CD4-positive, alpha-beta T cell treated with Interleukin-15 for 1 hour (primary cell): Measurements from ENCODE around the gene HDAC9.

Experiments
- DNase-seq: peaks from one replicate; pipeline ENCODE4 v3.0.0-alpha.2; 2020

HDAC9 gene

DNA sequence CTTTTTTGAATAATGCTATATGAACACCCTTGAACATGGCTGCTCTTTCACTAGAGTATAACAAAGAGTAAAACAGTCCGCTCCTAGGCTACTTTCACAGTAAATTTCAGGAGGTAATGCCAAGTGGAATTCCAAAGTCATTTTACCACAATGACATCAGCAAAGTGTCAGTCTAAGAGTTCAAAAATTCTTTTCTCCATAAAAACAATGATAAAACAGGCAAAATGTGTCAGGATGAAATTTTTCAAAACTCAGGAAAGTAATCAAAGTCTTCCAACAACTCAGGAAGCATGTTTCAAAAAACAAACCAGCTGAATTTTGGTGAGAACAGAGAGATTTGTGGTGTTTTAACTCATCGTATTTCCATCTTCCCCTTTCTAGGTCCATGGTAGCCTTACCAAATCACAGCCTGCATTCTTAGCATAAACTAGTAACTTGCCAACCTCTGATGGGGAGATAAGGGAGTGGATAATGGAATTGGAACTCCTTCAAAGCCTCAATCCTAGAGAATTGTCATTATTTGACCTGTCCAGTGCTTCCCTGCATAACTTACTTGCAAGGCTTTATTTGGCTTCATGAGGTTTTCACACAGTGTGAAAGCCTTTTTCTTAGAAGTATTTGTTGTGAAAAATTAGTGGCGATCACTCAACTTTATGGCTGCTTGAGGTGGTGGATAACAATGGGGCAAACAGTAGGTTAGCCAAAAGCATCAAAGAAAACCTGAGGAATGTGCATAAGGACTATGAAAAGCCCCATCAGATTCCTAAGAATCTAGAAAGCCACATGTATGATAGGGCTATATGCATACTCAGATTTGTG, 302.7 kb downstream of the HDAC9 start:
- no peak for DNase-seq

DNA sequence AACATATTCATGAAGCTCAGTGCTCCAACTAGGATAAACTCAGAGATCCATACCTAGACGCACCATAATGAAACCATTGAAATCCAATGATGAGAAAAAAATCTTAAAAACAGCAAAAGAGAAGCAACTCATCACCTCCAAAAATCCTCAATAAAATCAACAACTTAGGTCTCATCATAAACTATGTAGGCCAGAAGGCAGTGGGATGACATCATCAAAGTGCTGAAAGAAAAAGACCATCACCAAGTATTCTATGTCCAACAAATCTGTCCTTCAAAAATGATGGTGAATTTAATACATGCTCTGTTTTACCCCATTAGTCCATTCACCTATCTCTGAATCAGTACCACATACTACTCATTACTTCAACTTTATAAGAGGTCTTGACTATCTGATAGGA, 304.4 kb downstream of the HDAC9 start:
- DNase-seq, result no peak

DNA sequence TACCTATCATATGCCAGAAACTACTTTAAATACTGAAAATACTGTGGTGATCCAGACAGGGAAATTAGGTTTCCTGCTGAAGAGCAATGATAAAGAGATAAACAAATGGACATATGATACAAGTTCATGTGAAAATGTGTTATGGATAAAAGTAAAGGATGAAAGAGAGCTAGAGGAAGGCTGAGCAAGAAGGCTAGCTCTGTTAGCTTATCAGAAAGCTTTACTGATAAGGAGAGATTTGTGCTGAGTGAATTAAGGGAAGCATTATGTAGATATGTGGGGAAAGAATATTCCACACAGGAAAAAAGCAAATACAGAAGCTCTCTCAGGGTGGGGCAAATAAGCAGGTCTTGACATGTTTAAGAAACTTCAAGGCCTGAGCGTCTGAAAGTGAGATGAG, 308.4 kb downstream of the HDAC9 start:
- DNase-seq, result no peak

DNA sequence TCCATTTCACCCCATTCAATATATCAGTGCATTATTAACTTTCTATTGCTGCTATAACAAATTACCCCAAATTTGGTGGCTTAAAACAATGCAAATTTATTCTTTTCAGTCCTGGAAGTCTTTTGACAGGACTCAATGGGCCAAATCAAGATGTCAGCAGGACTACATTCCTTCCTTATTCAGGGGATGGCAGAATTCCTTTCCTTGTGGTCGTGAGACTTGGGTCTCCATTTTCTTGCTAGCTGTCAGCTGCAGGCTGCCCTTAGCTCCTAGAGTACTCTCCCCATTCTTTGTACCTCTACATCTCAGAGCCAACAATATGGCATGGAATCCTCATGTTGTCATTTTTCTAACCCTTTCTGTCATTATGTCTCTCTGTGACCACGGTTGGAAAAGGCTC, 310.6 kb downstream of the HDAC9 start:
- DNase-seq, result no peak

DNA sequence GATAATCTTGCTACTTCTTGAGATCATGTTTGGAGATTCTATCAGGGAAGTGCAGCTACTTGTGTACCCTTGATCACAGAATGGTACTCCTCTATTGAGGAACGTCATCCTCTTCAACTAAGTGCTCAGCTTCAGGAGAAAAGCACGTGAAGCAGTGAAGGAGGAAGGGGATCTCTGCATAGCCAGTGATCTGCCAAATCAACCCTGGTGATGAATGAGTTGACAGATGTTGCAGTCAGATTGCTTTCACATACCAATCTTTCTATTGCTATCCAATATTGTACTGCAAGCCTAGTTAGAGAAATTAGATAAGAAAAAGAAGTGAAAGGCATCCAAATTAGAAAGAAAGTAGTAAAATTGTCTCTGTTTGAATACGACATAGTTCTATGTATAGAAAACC, 312.5 kb downstream of the HDAC9 start:
- DNase-seq, result no peak

DNA sequence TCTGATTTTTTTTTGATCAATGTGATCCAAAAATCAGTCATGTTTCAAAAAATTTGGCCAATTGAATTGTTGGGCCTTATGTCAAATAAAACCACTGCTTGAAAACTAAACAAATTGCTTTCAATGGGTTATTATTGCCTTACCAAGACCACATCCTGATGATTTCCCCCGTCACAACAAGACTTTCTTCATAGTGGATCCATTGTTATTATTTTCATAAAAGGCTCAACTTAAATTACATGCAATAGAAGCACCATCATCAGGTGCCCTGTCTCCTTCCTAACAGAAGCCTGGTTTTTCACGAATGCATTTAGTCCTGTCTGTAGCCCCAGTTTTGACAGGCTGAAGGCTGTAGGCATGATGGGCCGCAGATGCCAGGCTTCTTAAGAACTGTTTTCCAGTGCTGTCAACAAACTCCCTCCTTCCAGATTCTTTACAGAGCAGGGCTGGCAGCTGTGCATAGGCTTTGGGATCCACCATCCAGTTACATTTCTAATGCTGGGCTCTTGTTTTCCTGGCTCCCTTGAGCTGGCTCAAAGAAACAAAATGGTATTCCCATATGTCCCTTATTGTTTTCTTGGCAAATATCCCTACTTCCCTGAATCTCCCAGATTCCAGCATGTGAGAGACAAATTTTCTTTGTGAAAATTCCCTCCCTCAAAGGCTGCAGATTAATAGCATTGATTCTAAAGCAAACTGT, 319.9 kb downstream of the HDAC9 start:
- DNase-seq, result no peak

DNA sequence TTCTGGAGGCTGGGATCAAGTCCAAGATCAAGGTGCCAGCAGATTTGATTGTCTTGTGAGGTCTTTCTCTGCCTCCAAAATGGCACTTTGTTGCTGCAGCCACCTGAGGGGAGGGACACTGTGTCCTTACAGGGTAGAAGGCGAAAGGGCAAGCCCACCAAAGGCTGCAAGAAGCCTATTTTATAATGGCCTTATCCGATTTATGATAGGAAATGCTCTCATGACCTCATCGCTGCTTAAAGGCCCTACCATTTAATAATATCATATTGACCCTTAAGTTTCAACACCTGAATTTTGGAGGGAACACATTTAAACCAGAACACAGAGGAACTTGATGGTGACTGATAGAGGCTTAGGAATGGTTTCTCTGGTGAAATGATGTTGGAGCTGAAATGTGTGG, 325.4 kb downstream of the HDAC9 start:
- no peak for DNase-seq

DNA sequence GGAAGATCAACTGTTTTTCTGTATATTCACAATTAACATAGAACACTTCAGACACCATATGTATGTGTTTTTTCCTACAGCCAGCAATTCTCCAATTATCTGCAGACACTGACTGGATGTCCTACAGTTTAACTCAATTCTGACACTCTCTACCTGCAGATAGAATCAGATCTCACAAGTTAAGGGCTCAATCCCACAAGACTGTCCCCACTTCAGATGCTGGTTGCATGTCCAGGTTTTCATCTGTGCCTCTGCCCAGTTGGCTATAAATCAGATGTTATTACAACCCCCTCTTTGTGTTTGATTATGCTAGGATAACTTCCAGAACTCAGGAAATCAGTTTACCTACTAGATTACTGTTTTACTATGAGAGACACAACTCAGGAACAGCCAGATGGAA, 326.0 kb downstream of the HDAC9 start:
- no peak for DNase-seq

DNA sequence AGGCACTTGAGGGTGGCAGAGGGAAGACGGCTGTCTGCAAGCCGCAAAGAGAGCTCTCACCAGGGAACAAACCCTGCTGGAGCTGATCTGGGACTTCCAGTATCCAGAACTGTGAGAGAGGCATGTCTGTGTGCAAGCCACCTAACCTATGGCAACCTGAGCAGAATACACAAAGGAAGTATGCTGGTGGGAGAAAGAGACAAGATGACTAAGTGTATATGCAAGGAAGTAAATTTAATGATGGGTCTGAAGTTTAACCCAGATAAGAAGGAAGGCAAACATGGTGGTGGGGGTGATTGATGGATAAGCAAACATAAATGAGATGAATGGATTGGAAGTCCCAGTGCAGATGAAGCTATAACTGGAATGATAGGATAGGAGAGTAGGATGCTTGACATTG, 328.6 kb downstream of the HDAC9 start:
- no peak for DNase-seq

DNA sequence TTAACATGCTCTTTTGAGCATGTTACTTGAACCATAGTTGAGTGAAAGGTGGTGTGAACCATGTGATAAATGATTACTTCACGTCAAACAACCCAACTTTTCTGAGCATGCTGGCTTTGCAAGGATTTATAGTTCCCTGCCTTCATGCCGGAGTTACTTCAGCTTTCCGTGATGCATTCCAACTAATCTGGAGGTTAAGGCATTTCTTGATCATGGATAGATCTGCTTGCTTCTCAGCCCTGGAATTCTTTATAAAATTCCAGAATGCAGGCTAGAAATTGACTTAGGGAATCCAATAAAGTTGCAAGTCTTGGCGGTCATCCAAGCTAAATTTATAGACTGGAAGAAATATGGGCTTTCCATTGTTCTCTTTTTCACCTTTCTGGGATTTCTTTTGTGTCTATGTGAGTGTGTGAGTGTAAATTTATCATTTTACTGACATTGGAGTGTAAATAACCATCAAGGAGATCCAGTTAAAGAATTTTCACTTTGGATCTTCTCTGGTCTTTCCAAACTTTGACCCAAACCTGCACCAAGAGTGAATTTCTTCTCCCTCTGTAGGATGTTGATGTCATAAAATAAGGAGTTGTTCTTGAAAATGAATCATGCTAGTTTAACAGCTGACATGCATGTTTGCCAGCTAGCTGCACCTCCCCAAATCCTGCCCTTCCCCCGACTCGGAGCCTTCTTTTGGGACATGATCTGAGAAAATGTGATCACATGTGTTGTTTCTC, 332.9 kb downstream of the HDAC9 start:
- no peak for DNase-seq

DNA sequence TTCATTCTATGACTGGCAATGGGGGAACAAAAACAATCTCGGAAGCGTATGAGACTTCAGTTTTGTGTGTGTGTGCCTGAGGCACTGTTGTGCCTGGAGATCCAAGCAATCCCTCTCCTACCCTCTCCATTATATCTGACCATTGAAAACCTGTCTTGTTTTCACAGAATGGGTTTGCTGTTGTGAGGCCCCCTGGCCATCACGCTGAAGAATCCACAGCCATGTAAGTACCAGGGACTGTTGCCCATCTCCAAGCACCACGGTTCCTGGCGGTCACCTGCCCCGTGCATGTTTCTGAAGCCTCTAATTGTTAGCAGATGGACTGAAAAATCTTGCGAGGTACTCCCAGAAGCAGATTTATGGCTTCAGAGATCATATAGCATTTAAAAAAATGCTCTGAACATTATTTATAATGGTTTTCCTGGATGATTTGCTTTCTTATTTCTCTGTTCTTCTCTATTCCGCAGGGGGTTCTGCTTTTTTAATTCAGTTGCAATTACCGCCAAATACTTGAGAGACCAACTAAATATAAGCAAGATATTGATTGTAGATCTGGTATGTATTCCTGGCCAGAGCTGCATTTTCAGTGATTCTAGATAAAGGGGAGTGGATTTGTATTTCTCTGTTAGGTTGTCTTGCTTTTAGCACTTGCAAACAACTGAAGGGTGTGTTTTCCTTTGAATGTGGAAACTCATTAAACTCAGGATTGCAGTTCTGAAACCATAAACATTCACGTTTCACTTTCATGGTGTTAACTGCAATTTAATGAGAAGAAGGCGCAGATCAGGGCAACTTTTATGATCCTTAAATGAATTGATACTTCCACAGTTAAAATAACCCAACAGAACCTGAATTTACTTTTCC, 333.7 kb downstream of the HDAC9 start:
- no peak for DNase-seq

DNA sequence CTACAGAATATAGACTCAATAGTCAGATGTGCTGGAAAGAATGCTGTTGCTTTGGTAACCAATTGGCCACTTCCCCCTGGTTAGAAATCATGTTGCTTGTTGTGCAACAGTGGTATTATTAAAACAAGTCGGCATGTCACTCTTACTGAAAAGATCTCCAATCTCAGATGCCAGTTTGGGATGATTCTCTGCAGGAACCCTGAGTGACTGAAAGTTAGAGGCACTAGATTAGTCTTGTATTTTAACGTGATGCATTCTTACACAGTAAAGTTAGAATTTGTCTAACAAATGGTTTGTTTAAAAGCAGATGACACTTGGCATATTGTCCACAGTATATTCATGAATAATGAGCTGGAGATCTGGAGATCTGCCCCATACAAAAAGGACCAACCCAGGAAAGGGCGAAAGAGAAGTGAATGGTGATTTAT, 334.3 kb downstream of the HDAC9 start:
- no peak for DNase-seq

DNA sequence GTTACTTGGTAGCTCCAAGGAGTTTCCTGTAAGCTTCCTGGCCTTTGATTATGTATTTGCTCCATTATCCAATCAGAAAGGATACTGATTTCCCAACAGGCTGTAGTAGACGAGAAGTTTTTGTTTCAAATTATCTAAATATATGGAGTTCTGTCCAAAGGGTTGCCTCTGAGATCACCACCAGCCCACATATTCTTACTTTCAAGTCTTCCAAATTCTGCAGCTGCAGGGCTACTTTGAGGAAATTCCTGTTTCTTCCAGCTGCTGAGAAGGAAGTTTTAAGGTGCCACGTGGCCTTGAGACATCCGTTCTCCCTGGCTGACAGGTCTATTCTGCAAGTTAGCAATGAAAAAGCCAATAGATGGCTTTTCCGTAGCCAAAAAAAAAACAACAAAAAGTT, 335.9 kb downstream of the HDAC9 start:
- no peak for DNase-seq

DNA sequence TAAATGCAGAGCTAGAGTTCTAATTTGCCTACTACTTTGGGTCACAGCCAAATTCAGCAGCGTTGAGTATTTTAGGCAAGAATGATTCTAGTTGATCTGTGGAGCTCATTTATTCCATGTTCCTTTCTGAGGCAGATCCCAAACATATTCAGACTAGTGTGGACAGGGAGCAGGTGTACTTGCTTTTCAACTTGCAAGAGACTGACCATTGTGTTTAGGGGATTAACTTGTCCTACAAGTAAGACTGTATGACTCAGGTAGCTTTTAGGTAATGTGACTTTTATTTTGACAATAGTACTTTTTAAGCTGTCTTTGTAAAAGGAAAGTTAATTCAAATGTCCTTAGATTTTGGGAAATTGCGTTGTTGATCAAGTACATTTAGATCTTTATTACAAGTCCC, 336.4 kb downstream of the HDAC9 start:
- DNase-seq, result no peak

DNA sequence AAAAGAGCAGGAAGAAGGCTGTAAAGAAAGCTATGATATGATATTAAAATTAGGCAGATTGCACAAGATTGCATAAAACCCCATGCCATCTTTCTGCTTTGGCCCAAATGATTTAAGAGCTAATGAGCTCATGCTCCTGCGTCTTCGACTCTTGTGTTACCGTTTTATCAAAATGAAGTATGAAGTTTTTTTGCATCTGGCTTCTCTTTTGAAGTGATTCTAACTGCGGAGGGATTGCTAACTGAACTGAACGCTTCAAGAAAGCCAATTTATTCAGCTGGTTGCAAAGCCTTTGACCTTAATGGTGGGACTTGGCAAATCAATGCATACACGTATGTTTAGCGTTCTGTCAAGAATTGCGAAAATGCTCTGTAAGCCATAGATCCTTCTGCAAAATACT, 339.0 kb downstream of the HDAC9 start:
- DNase-seq, result no peak

DNA sequence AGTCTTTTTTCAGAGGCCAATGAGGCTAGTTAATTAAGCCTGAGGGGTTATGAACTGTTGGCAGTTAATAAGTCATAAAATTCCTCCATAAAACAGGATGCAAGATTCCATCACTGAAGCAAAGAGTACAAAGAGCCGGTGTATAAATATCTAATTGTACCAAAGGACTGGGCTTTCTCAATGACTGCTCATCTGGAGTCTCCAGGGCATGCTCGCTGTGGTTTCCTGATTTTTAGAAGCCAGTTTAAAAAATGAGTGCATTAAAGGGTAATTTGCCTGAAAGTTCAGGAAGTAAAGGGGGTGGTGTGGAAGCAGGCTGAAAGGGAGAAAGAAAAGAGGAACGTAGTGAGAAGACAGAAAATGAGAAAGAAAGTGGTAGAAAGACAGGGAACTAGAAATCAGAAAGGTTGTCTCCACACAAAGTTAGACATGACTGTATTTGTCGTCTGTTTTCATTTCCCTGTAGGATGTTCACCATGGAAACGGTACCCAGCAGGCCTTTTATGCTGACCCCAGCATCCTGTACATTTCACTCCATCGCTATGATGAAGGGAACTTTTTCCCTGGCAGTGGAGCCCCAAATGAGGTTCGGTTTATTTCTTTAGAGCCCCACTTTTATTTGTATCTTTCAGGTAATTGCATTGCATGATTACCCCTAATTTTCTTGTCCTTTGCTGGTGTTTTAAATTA, 339.6 kb downstream of the HDAC9 start:
- DNase-seq, result no peak

DNA sequence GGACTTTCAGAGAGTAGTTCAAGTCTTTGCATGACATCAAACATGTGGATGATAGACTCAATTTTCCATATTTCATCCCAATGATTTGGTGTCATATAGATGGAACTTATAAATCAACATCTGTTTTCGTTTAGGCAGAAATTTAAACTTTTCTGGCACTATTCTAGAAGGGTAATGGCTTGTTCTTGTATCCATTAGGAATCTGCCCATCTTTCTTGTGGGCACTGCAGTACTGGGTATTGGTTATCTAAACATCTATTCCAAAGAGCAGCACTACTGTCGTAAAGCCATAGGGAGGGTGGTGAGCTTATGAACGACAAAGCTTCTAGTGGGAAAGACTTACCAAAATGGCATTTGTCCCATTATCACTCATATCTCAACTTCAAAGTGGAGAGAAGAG, 348.4 kb downstream of the HDAC9 start:
- no peak for DNase-seq

DNA sequence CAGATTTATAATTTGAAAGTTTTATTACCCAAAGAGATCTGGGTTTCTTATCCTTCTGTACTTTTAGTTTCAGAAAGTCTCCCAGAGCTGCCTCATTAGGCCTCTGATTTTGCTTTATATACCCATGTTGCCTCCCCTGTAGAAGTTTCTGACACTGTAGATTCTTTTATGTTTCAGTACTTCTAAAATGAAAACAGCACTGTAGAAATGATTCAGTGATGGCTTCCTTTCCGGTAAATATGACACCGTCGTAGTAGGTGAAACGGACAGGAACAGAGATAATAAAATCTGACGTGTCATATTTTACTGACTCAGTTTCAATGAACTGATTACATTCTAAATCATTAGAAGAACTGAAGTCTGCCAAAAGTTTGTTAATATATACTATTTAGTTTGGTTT, 349.2 kb downstream of the HDAC9 start:
- DNase-seq, result no peak

DNA sequence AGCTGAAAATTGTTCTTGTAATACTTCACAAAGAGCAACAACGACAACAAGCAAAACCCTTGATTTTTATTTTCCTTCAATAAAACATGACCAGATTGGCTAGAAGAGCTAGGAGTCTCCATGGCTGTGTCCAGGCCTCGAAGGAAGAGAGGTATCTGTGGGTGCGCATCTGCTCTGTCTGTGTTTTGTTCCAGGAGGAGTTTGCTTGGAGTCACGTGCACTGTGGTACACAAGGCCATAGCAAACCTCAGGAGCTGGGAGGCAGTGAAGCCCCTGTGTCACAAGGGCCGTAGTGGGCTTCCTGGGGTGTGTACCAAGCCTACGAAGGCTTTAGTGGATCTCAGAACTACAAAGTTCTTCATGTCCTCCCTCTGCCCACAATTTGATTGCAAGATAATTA, 350.2 kb downstream of the HDAC9 start:
- DNase-seq, result no peak

DNA sequence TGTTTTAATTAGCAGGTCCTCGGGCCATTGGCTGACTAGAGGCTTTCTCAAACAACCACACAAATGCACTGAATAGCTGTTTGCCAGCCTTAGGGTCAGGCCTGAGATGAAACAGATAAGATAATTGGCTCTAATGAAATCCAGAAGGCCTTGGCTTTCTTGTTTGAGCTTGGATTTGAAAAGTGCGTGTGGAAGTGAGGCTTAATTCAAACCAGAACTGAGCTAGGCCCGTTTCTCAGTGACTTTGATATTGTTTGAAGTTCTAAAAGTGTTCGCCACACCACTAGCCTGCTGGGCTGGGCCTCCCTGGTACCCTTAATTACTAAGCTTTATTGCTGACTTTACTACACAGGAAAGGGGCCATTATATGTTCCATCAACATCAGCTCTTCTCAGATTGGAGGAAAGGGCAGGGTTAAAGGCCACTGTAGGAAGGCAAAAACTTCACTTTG, 351.2 kb downstream of the HDAC9 start:
- no peak for DNase-seq

DNA sequence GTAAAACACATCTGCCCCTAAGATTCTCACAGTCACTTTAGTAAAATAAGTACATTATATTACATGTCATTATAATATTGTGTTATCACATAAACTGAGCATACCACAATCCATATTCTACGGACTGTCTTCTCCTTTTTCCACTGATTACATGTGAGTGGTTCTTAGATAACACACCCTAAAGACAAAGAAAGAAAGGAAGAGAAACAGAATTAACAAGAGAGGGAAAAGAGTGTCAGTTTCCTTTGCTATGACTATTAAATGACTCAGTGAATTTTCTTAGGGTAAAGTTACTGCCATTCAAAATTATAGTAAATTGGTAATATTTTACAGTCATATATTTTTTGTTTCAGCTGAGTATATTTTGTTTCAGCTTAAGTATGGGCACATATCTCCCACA, 353.6 kb downstream of the HDAC9 start:
- no peak for DNase-seq

DNA sequence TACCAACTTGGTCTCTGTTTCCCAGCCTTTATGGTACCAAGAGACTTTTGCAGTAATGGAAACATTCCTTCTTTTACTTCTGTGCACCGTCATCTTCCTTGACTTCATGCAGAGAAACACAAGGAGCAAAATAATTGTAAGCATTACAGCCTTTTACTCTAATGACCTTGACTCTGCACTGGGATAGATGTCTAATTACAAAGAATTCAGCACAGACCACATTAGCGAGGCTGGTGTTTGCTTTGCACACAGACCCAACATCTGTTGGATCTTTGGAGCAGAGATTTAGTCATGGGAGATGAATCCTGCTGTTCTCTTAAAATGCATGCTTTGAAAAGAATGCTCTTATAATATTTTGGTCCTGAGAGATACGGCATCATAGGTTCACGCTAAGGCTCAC, 360.2 kb downstream of the HDAC9 start:
- DNase-seq, result no peak
